ENCODE results near the gene GRPEL1.

The GRPEL1 gene

DNA sequence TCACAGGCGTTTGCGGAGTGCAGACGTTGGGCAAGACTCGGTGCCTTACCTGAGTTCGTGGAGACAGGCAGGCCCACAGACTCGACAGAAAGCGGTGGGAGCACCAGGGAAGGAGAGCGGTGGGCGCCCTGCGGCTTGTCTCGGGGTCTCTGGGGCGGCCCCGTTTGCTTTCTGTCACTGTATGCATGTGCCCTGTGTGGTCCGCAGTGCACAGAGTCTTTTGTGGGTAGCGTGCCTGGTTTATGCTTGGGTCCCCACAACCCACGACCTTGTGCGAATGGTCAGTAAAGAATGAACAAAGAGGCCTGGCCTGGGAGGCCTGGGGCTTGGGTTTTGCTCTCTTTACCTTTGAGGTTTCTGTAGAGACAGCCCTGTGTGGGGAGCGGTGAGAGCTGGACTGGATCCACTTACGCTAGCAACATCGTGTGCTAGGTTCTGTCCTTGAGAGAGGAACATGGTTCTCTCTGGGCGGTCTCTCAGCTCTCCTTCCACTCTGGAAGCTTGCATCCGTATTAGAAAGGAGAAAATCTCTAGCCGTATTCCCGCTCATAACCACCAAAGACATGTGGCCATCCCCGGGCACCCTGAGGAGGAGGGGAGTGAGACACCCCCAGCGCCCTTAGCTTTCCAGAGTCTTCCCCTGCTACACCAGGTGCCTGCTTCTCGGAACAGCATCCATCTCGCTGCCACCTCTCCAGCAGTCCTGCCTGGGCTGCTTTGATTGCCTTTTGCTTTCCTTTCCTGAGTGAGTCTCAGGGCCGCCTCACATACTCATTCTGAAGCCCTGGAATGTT lies 23.5 kb downstream of the GRPEL1 start:
- DNase-seq (ENCODE audit: low spot score), result peak; percentile 33

DNA sequence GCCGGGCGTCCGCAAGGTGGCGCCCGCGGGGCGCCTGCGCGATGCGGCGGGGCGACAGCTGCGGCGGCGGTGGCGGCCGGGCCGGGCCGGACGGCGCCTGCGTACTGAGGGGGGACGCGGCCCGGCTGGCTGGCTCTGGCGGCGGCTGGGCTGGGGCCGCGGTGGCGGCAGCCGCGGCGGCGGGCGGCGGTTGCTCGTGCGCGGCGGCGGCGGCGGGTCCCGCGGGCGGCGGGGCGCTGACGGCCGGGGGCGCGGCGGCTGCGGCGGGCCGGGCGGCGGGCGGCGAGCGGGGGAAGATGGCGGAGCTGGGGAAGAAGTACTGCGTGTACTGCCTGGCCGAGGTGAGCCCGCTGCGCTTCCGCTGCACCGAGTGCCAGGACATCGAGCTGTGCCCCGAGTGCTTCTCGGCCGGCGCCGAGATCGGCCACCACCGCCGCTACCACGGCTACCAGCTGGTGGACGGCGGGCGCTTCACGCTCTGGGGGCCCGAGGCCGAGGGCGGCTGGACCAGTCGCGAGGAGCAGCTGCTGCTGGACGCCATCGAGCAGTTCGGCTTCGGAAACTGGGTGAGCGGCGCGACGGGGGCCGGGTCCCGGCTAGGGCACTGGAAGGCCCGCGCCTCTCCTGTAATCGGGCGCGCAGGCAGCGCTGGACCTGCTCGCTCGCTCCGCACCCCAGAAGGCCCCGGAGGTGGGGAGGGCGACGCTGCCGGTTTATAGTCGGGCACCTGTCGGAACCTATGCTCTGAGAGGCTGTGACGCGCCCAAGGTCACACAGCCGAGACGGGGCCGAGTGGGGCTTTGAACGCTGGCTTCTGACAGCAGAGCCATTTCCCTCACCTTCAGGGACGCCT lies 24.4 kb downstream of the GRPEL1 start, which contains the start of gene TADA2B:
Gene TADA2B (plus strand): TSS at position 89 of the 853 bp plus-strand sequence. CDS start 208 bp downstream, at position 297.
- DNase-seq (ENCODE audit: low spot score), result no peak

DNA sequence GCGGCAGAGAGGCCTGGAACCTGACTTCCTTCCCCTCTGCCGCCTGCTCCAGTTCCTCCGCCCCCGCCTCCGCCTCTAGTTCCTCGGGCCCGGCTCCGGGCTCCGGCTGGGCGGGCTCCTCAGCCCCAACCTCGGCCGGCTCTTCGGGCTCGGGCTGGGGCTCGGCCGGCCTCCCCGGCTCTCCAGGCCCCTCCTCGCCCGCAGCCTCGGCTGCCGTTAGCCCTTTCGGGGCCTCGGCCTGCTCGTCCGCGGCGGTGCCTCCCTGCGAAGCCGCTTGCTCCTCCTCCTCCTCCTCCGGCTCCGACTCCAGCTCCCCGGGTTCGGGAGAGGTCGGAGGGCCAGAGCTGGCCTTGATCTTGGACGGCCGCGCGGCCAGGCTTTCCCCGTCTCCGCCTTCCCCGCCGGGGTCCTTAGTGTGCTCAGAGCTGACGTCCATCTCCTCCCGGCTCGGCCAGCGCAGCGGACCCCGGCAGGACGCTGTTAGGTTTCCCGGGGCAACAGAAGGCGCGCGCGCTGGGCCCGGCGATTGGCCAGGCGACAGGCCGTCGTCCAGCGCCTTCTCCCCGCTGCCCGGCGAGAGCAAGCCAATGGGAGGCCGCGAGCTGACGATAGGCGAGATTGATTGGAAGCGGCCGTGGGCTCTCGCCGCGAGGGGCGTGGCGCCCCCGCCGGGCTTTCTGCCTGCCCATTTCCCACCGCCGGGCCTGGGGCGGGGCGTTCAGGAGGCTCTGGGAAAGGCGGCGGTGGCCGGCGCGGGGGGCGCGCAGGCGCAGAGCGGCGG lies 25.2 kb downstream of the GRPEL1 start:
- peak; percentile 100 for DNase-seq (ENCODE audit: low spot score)

DNA sequence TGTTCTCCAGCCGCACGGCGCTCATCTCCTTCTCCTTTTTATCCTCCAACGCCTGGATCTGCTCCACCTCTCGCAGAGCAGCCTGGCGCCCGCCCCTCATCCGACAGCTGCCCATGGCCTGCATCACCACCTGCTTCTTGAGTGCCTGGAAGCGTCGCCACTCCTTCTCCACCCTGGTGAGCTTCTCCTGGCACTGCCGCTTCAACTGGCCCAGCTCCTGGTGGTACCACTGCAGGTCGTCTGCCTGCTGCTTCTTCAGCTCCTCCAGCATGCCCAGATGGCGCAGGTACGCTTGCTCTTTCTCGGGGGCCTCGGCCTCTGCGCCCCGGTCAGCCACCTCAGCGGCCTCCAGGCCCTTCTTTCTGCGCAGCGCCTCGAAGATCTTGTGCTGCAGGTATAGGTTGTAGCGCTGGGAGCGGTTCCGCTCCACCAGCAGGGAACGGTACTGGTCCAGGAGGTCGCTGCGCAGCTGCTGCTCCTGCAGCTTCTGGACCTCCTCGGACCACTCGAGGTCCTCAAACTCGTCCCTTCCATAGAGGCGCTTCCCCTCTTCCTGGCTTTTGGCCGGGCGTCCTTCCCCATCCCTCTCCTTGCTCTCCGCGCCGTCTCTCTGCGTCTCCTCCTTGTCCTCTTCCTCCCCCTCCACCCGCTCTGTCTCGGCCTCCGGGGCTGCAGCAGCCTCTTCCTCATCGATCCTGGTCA lies 25.9 kb downstream of the GRPEL1 start:
- DNase-seq (ENCODE audit: low spot score), result no peak

DNA sequence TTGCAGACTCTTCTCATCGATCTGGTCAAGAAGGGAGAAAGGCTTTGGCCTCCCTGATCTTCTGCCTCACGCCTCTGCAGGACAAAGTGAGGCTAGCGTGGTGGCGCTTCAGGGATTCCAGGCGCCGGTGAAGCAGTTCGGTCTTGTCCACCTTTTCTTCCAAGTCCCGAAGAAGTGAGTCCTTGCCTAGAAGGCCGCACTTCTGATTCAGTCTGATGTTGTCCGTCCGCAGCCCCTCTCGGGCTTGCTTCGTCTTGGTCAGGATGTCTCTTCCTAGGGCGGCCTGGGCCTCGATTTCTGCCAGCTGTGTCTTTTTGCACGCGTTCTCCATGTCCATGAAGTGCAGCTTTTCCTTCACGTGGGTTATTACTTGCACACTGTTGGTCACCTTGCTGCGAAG lies 26.6 kb downstream of the GRPEL1 start:
- no peak for DNase-seq (ENCODE audit: low spot score)

DNA sequence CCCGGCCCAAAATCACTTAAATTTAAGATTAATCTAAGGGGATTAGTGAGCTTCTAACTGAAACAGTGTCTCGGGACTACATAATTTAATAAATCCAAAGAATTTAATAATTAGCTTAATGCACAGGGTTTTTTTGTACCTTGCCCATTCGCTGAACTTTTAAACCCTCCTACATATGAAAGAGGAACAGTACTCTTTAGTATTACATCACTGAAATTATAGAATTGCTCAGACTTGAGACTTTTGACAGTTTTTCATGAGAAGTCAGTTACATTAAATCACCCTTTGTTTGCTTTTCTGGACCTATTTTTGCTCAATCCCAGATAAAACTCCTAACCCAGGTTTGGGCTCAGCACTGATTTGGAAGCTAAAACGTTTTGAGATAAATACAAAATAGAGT lies 27.1 kb downstream of the GRPEL1 start:
- DNase-seq (ENCODE audit: low spot score), result no peak

DNA sequence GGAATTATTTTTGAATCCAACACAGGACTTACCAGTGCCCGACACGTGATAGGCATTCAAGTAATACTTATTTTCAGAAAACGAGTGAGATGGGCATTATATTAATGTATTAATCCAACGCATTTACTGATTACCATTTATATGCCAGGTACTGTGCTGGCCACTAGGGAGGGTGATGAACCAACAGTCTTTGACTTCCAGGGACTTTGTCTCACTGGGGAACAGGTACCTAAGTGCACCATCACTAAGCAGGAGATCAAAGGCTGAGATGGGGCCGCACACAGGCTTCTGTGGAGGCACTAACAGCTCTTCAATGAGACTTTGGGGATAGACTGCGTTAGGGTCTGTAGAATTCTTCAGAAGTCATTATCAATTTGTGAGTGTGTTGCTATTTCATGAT lies 30.4 kb downstream of the GRPEL1 start:
- no peak for DNase-seq (ENCODE audit: low spot score)

DNA sequence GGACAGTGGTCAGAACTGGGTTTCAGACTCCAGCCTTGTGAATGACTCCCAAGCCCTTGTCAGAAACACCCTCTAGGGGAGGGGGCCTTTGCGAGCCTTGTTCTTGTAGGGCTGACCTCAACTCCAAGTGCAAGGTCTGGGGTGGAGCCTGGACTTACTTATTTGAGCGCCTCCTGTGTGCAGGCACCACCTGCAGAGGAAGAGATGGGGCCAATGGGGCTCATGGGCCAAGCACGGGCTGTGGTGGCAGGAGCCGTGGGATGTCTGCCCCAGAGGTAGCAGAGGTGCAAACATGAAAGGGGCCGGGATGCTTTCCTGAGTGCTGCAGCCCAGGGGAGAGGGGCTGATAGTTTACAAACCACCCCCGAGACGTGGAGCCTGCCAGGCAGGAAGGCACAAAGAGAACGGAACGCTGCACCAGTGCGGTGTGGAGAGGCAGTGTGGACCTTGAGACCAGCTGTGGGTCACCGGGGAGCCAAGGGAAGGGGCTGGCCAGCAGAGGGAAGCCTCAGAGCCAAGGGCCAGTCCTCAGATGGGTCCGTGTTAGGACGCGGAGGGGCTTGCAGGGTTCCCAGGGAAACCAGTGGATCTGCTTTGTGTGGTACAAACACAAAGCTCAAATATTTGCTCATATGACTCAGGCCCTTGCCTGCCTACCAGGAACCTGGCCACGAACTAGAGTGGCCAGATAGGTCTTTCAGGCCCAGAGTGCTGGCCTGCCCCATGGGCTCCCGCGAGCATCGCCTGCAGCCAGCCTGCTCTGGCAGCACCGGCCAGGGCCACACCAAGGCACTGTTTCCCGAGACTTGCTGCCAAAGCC lies 33.4 kb downstream of the GRPEL1 start:
- DNase-seq (ENCODE audit: low spot score), result peak; percentile 81

DNA sequence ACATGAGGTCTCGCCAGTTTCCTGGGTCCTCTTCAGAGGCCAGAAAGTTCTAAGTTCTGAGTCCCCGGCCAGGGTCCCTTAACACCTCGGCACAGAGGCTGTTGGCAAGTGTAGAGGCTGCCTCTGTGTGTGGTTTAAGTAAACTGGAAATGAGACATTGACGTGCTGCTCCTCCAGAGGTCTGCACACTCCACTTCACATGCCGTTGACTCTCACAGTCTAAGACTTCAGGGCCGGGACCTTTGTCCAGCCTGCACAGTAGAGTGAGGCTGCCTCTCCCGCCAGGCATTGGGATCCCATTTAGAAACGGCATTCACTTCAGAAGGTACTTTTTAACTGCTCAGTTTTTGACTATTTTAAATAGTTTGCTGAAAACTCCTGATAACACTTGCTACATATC lies 35.3 kb downstream of the GRPEL1 start:
- DNase-seq (ENCODE audit: low spot score), result no peak

DNA sequence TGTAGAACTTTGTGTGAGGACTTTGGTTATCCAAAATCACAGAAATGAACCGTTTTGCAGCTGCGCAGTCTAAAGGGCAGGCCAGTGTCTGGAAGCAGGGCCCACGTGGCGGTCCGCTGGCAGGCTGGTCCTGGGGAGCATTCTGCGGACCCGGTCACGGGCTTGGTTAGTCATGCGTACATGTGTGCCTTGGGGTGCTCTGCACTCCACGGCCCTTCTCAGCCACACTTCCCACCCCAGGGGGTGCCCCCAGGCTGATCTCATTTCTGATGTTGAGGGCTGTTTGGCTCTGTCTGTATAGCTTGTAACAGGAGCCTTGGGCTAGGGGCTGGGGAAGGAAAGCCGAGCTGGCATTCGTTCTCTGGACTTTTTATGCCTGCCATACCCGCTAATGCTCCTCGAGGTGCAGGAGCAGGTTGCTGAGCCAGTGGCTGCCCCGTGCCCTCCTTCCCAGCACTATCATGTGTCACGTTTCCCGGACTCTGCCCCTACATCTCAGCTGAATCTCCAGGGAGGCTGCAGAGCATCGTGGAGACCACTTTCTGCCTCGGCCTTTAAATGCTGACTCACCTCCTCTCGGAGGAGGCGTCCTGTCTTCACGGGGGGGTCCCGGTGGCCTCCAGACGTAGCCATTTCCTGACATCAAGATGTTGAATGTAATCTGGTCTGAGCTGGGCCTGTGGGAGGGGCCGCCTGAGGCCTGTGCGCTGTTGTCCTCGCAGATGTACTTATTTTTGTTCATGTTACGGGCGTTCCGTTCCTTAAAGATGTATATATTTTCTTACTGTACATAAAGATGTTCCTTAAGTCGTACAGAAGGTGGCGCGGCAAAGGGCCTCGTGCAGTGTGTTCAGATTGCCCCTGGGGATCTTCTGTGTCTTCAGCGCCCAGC lies 36.1 kb downstream of the GRPEL1 start:
- no peak for DNase-seq (ENCODE audit: low spot score)

DNA sequence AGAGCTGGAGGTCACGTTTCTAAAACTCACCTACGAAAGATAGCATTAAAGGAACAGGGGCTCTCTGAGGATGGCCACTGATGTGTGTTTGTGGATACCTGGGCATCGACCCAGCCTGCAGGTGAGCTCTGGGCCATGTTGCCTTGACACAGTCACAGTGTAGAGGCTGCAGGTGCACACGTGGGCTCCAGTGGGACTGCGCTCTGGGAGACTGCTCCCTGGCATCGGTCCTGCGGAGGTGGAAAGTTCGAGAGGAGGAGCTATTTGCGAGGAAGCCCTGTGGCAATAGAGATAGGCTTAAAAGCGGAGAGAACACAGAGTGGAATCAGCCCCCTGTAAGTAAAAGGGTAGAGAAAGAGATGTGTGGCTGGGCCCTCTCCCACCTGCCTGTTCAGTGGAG lies 37.0 kb downstream of the GRPEL1 start:
- DNase-seq (ENCODE audit: low spot score), result no peak

DNA sequence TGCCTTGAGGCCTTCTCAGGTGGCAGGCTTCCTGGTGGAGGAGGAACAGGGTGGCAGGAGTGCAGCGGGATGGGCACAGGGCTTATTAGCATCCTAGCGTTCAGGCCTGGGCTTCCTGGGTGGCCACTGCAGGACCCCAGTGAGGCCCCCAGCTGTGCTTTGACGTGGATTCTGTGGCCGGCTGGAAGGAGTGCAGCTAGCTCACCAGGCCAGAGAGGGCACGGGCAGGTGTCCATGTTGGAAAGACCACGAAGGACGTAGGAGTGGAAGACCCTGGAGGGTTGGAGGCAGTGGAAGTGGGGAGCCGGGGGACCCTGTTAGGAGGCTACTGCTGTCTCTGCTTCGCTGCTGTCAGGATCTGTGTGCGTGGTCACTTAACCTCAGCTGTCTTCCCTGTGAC lies 37.9 kb downstream of the GRPEL1 start:
- no peak for DNase-seq (ENCODE audit: low spot score)

DNA sequence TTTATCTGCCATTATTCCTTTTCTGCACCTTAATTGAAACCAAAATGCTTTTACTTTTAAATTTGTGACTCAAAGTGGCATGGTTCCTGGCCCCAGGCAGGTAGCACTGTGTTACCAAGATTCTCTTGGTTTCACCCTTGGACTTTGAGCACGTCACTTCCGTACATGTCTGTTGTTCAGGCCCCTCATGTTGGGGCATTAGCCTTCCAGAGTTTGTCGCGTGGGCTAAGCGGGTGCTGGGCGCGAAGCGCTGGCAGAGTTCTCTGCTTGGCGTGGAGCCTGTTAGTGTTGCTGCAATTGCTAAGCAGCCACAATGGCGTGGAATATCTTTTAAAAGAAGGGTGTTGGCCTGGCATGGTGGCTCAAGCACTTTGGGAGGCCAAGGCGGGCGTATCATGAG lies 38.7 kb downstream of the GRPEL1 start:
- DNase-seq (ENCODE audit: low spot score), result no peak

DNA sequence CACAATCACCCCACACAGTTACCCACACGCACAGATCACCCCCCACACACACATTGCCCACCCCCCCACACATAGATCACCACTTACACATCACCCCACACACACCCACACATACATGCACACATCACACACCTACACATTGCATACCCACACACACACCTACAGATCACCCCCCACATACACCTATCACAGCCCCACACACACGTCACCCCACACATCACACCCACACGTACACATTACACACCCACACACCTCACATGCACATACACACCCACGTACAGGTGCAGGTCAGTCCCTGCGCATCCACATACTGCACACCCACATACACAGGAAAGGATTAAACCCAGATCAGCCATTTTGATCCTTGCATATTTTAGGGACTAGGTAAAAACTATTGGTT lies 40.0 kb downstream of the GRPEL1 start:
- no peak for DNase-seq (ENCODE audit: low spot score)

DNA sequence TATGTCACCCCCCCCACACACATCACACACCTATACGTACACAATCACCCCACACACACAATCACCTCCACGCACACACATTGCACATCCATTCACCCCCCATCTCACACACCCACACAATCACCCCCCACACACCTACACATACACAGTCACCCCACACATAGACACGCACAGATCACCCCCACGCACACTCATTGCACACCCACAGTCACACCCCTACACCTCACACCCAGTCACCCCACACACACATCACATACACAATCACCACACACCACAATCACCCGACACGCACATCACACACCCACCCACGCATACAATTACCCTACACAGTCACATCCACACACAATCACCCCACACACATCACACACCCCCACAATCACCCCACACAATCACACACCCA lies 40.6 kb downstream of the GRPEL1 start:
- no peak for DNase-seq (ENCODE audit: low spot score)

DNA sequence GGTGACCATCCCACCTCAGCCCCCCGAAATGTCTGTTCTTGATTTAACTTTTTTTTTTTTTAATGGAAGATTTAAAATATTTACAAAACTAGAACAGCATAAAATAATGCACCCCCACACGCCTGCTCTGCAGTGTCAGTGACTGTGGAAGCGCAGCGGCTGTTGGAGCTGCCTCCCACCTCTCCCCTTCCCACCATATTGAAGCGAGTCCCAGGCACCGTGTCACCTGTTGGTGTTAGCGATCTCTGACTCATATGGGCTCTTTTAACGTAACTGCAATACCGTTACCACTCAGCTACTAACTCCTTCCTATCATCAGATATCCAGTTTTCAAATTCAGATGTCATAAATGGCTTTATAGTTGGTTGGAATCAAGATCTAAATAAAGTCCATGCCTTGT lies 41.8 kb downstream of the GRPEL1 start:
- no peak for DNase-seq (ENCODE audit: low spot score)

DNA sequence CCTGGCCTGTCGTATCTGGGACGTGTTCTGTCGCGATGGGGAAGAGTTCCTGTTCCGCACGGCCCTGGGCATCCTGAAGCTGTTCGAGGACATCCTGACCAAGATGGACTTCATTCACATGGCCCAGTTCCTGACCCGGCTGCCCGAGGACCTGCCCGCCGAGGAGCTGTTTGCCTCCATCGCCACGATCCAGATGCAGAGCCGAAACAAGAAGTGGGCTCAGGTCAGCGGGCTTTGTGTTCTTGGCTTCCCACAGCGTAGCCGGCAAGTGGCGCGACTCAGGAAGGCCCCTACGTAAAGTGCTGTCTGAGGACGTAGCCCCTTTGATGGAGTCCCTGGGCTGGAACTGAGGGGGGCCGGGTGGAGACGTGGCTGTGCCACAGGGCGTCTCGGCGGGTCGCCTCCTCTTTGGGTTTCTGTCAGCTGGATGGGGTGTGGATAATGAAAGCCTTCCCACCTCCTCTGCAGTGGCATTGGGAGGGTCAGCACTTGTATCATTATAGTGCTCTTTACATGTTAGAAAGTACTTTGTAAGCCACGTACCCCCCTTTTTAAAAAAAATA lies 42.7 kb downstream of the GRPEL1 start:
- no peak for DNase-seq (ENCODE audit: low spot score)

DNA sequence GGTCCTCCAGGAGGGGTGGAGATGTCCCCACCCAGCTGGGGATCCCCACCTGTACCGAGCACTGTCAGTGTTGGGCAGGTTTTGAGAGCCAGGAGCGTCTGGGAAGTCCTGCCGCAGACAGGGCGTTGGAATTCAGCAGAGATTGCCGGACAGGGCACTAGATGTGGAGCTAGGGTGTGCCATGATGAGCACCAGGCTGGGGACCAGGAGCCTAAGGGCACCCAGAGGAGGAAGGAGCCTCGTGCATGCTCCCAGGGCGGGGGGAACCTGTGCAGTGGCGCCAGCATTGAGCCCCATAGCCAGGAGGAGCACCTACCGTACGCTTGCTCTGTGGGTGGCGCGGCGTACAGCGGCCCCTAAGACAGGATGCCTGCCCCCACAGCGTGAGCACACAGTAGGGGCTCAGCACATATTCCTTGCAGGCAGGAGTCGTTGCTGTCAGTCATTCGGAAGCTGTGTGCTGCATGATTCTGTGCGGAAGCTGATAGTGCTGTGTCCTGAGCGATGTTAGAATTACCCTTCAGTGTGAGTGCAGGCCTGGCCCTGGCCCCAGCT lies 43.5 kb downstream of the GRPEL1 start:
- no peak for DNase-seq (ENCODE audit: low spot score)

DNA sequence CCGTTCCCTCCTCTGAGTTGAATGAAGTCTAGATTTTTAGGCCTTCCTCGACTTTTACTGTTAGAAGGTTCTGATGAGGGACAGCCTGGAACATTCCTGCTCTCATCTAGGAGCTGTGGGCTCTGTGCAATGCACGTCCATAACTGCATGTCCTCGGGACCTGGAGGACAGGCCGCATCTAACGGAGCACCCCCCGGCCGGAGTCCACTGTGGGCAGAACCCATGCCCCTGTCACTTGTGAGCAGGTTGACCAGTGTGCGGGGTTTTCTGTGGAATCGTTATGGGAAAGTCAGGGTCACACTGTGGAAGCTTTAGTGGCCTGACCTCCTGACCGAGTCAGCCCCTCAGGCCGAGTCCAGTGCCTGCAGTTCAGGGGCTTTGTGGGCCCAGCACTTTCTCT lies 44.0 kb downstream of the GRPEL1 start:
- no peak for DNase-seq (ENCODE audit: low spot score)

All from AG08396 (cell line).